GM11168 (cell line): ENCODE results near the gene SMAD1.
"Not testable (repeated sequence)": the region's sequence is repeated elsewhere in the genome, so short reads cannot be mapped to it uniquely, and the experiment has no call there.

ENCODE experiments used
- in situ Hi-C: fragments of 300-500 bp; cut with MboI; formaldehyde crosslinking; loops from one replicate; pipeline ENCODE4 v1.12.0; 2022; ENCODE audit warnings: low sequenced_read_pairs; ENCODE audit not compliant: unreplicated experiment

Gene SMAD1

DNA sequence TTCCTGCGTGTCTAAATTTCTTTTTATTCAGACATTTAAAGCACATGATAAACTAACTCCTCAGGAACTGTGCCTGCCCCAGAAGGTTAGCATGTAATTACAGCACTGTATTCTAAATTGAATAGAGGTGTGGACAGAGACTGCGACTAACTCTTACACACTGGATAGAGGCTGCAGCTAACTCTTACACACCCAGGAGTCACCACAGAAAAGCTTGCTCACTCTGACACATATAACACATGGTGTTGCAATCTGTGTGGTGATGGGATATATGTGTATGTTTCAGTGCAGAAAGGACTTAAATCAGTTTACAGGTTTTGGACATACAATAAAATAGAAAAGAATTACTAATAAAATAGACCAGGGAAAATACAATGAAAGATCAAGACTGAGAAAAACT lies 41.5 kb downstream of the SMAD1 start:
- in situ Hi-C loops = no loop called here

GRCh38 chr4:145524552-145524951 lies 42.9 kb downstream of the SMAD1 start:
- in situ Hi-C loops = no loop called here

GRCh38 chr4:145525291-145525740 lies 43.7 kb downstream of the SMAD1 start:
- in situ Hi-C loops = no loop called here

- in situ Hi-C loops = no loop called here
Observed at GRCh38 chr4:145527773-145528172, 46.1 kb downstream of the SMAD1 start.

DNA sequence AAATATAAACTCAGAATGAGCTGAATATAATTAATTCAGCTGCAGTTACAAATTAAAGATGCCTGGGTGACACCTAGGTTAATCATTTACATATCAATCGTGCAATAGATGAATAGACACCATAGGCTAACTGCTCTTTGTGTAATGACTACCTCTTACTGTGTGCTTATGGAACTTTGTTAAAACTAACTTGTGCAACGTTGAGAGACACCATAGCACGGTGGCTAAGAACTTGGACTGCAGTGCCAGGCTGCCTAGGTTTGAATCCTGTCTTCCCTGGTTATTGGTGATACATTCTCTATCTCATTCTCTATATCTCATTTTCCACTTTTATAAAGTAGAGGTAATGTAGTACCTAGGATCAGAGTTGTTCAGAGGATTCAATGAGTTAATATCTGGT lies 46.9 kb downstream of the SMAD1 start:
- in situ Hi-C loops = no loop called here

DNA sequence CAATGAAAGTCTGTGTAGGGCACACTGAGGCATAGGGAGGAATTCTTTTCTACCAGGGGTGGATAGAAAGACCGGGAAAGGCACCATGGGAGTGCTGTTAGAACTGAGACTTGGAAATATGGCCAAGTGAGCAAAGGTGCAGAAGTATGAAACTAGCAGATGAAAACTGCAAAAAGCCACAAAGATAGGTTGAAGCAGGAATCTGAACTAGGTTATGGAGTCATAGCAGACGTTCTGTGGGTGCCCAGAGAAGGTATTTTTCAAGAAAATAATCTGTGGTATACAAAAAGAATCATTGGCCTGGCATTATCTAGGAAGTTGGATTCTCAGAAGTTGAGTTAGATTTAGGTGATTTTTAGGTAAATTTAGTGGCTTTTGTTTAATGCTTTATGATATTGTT lies 48.5 kb downstream of the SMAD1 start:
- in situ Hi-C loops = no loop called here

DNA sequence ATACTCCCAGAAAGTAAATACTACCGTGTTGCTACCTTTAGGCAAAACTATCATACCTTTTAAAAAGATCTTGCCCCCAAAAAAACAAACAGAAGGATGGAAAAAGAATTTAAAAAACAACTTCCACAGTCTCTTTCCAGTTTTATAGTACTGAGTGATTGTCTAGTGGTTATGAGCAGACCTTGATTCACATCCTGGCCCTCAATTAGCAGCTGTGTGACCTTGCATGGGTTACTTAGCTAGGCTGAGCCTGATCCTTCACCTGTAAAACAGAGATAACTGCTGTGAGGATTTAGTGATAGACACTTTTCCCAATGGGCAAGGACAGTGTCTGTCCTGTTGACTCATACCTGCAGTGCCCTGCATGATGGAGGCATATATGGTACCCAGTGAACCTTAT lies 49.0 kb downstream of the SMAD1 start:
- in situ Hi-C loops = no loop called here

DNA sequence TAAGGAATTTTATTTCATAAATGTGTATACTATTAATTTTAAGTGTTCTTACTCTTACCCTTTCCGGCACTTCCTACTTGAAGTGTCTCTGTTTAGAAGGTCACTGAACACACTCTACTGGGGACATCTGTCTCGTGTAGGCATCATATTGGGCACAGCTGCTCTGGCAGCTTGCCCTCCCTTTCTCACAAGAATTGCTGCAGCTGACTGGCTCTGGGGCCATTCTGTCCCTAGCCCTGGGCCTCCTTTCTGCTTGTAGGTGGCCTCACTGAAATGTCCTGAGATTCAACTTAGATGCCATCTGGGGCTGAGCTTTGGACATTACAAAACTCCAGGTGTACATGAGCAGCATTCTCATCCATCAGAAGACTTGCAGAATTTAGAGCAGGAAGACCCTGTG lies 49.6 kb downstream of the SMAD1 start:
- in situ Hi-C loops = no loop called here

- in situ Hi-C loops = no loop called here
Observed at GRCh38 chr4:145531859-145532258, 50.2 kb downstream of the SMAD1 start.

GRCh38 chr4:145533001-145533400 lies 51.3 kb downstream of the SMAD1 start:
- in situ Hi-C loops = no loop called here

DNA sequence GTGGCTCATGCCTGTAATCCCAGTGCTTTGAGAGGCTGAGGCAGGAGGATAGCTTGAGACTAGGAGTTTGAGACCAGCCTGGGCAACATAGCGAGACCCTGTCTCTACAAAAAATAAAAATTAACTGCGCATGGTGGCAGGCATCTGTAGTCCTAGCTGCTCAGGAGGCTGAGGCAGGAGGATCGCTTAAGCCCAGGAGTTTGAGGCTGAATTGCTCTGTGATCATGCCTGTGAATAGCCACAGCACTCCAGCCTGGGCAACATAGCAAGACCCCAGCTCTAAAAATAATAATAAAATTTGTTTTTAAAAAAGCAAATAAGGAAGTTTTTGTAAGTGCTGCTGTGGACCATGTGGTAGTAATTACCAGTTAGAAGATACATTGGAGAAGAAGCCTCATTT lies 51.8 kb downstream of the SMAD1 start:
- in situ Hi-C loops = not testable (repeated sequence)

DNA sequence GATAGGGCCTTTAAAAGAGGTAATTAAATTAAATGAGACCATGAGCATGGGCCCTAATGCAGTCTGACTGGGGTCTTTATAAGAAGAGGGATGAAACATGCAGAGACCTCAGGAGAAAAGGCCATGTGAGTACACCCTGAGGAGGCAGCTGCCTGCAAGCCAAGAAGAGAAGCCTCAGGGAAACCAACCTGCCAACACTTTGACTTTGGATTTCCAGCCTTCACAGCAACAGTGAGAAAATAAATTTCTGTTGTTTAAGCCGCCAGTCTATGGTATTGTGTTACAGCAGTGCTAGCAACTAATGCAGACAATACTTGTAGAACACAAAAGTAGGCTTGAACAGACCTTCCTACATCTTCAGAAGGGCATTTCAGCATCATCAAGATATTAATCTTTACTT lies 52.3 kb downstream of the SMAD1 start:
- in situ Hi-C loops = no loop called here

- in situ Hi-C loops = no loop called here
Observed at GRCh38 chr4:145535202-145535601, 53.5 kb downstream of the SMAD1 start.

GRCh38 chr4:145536044-145536443 lies 54.4 kb downstream of the SMAD1 start:
- in situ Hi-C loops = no loop called here

- in situ Hi-C loops = no loop called here
Observed at GRCh38 chr4:145538596-145538995, 56.9 kb downstream of the SMAD1 start.

DNA sequence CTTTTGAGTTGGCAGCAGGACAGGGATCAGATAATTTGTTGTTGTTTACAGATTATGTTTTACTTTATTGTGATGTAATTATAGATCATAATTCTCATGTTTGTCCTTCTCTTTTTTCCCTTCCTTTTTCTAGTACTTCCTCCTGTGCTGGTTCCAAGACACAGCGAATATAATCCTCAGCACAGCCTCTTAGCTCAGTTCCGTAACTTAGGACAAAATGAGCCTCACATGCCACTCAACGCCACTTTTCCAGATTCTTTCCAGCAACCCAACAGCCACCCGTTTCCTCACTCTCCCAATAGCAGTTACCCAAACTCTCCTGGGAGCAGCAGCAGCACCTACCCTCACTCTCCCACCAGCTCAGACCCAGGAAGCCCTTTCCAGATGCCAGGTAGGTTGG lies 58.0 kb downstream of the SMAD1 start:
- in situ Hi-C loops = no loop called here

DNA sequence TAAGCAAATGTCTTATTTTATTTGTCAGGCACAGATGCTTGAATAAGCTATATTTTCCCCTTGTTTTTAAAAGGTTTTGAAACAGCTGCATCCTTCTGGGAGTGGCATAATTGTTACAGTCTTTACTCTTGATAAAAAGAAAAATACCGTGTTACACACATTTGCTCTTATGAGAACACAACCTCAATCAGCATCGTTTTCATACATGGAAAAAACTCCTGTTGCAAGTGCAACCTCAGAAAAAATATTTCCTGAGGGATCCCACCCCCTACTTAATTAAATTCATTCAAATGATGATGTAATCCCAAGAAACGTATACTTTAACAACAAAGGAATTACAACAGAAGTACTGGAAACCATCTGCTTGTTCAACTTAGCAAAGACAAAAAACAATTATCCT lies 58.6 kb downstream of the SMAD1 start:
- in situ Hi-C loops = no loop called here

- in situ Hi-C loops = no loop called here
Observed at GRCh38 chr4:145541346-145541745, 59.7 kb downstream of the SMAD1 start.

GRCh38 chr4:145545031-145545430 lies 63.4 kb downstream of the SMAD1 start:
- in situ Hi-C loops = no loop called here

GRCh38 chr4:145545538-145546174 lies 64.0 kb downstream of the SMAD1 start:
- in situ Hi-C loops = no loop called here

DNA sequence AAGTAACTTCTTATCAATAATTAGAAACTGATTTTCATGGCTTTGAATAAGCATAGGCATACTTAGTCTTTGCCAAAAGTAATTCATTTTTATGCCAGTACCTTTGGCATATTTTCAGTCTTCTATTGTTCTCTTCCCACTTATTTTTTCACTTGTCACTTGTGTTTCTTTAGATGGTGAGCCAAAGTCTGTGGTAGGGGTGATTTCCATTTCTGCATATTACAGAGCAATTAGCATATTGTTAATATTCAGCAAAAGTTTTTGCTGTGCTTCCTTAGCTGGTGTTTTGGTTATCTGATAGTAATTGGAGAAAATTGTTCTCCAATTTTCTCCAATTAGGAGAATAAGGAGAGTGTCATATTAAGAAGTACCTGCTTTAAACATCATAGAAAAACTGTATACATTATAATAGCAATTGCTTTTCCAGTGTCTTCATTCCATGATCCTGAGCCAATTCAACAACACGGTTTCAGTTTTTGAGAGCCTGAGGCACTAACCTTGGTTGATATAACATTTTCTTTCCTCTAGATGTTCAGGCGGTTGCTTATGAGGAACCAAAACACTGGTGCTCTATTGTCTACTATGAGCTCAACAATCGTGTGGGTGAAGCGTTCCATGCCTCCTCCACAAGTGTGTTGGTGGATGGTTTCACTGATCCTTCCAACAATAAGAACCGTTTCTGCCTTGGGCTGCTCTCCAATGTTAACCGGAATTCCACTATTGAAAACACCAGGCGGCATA lies 64.7 kb downstream of the SMAD1 start:
- in situ Hi-C loops = no loop called here

- in situ Hi-C loops = loop anchor here (25.0 kb wide), 1 partner anchor 314 kb away; no protein-coding TSS in a partner anchor
Observed at GRCh38 chr4:145551660-145552059, 70.0 kb downstream of the SMAD1 start.
